GM19351 (cell line): ENCODE results near the gene AGT.
"Not testable (repeated sequence)": the region's sequence is repeated elsewhere in the genome, so short reads cannot be mapped to it uniquely, and the experiment has no call there.

Source experiments
- ATAC-seq: cut with Tn5 transposase; IDR thresholded peaks from one replicate; pipeline ENCODE4 v1.9.1; 2021; ENCODE audit warnings: mild to moderate bottlenecking, moderate library complexity; ENCODE audit not compliant: unreplicated experiment

The AGT gene

DNA sequence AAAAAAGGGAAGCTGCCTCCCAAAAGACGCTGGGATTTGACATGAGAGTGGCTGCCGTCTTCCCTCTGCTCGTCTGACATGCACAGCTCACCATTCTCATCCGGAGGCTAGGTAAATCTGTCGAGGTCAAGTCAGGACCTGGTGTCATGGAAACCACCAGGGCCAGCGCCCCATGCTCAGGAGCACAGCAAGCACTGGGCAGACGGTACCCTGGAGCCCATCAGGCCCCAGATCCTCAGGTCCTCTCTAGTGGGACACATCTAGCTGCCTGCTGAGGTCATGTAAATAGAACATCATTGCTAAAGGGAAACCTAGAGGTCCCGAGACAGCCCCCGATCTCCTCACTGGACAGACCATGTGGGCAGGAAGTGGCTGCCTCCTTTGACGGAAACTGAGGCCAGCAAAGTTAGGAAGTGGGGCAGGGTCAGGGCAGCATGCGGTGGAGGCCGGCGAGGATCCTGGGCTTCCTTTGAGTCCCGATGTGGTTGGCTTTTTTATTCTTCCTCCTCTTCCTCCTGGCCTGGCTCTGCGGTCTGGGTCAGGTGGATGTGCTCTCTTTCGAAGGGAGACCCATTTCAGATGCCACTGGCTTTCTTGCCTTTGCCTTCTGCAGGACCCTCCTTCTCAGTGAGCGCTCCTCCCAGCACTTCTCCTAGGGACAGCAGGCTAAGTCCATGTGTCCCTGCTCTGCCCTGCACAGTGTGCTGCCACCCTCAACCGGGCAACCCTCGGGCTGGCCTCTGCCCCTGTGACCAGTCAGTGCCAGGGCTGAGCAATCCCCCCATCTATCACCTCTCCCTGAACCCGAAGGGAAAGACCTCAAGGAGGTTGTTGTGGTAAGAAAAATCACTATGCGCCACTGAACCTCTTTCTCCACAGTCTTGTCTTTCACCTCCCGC is 5.9 kb downstream of the AGT start:
- ATAC-seq: no peak

DNA sequence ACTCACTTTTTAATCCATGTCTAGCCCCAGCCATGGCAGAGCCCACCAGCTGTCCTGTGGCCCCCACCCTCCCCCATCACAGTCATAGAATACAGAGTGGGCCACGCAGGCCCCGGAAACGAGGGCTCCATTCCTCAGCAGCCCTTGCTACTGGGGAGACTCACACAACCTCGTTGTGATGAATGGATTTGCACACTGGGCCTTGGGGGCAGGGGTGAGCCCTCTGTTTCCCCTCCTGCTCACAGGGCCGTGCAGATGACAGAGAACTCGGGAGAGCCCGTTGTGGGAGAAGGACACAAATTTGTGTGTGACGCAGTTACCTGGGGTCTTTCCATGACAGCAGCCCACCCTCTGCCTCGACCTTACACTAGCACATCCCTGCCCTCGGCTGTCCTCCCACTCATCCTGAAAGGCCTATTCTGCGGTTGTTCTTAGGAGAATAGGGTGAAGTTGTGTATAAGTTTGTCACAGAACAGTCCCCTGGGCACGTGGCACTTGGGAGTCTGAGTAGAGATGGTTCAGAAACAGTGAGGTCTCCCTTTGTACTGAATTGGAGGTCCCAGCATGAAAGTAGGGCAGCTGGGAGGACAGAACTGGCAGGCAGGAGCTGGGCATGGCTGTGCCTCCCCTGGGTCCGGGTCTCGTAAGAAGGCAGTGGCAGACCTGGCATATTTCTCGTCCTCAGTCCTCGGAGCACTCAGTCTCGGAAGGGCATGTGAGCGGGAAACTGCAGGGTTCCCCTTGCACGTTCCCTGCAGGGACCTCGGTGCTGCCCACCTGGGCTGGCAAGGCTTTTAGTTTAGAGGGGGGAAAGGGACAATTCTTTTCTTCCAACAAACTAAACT is 6.8 kb downstream of the AGT start:
- ATAC-seq: no peak

GRCh38 chr1:230706020-230706699 is 7.8 kb downstream of the AGT start:
- no peak for ATAC-seq

GRCh38 chr1:230705289-230706019 is 8.5 kb downstream of the AGT start:
- no peak for ATAC-seq

DNA sequence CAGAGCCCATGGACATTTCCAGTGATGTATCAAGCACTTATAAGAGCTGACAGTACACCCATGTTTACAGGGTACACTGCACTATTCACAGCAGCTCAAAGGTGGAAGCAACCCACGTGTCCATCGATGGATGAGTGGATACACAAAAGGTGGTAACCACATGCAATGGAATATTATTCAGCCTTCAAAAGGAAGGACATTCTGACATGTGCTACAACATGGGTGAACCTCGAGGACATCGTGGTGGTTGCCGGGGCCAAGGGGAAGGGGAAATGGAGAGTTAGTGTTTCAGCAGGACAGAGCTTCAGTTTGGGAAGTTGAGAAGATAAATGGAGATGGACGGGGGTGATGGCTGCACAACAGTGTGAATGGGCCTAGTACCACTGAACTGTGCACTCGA is 9.1 kb downstream of the AGT start:
- ATAC-seq: no peak

GRCh38 chr1:230703679-230704385 is 10.1 kb downstream of the AGT start:
- no peak for ATAC-seq

DNA sequence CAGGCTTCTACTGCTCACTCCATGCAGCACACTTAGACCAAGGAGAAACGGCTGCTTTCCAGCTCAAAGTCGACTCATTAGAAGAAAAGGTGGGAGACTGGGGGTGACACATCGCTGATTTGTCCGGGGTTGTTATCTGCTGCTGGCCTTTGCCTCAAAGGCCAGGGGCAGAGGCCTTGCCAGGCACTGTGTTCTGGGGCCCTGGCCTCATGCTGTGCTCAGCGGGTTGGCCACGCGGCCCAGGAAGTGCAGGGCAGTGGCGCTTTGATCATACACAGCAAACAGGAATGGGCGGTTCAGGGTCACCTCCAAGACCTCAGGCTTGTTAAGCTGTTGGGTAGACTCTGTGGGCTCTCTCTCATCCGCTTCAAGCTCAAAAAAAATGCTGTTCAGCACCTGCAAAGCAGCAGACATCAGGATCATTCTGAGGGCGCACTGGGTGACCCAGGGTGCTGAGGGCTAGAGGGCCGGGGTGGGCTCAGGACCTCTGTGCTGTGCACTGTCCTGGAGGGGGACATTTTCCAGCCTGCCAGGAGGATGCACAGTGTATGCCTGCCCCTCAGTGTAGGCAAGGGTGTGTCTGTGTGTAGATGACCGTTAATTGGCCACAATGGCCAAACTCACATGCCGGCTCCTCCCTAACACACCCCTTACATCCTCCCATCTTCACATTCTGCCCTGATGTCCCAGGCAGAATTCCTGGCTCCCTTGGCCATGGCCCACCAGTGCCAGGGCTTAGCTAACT is 10.8 kb downstream of the AGT start:
- ATAC-seq: no peak

DNA sequence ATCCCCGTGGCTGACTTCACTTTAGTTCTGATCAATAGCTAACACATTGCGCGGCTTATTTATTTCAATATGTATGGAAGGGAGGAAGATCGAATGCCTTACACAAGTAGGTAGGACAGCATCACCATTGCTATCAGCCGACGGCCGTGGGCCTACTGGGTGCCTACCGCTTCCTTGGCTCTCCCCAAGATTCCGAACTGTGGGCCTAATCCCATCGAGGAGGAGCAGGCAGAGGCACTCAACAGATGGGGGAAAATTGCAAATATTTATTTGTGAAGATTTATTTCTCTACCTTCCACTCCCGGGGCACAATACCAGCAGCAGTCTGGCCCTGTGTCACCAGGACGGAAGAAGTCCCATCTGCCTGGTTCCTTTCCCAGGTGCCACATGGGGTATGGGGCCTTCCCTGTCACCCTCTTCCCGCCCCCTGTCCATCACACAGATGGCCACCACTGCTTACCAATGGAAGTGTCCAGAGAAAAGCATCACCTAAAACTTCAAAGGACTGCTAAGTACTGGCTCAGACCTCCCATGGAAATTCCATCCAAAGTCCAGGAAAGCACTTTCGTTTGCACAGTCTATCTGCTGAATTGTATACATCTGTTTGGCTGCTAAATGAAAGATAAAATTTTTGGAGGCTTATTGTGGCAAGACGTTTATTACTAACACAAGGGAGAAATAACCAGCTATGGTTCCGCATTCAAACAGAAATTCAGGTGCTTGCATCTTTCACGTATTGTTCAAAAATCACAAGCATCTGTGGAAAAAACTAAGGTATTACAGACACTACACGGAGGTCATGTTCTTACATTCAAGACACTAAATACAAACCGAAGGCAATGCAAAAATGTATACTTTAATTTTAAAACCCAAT is 11.8 kb downstream of the AGT start:
- ATAC-seq: no peak

DNA sequence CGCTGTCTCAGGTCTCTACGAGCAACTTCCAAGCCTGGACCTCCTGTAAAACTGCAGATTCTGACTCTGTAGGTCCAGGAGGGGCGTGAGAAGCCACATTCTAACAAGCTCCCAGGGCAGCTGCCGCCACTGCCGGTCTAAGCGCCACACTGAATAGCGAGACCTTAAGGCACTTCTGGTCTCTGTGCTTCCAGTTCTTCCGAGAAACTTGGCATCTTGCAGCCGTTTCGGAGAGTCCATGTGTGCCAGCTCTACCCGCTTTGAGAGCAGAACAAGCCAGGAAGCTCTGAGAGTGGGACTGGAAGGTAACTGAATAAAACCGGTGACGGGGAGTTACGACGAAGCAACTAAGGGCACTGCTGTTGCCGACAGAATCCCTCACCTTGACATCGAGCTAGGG is 12.5 kb downstream of the AGT start:
- ATAC-seq: no peak

GRCh38 chr1:230700132-230700531 is 13.8 kb downstream of the AGT start:
- no peak for ATAC-seq

- ATAC-seq: no peak
Observed at GRCh38 chr1:230699716-230700115, 14.2 kb downstream of the AGT start.

DNA sequence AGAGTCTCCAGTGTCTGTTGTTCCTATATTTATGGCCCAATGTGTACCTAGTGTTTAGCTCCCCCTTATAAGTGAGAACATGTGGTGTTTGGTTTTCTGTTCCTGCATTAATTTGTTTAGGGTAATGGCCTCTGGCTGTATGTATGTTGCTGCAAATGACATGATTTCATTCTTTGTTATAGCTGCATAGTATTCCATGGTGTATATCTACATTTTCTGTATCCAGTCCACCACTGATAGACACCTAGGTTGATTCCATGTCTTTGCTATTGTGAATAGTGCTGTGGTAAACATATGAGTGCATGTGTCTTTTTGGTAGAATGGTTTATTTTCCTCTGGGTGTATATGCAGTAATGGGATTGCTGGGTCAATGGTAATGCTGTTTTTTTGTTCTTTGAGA is 15.0 kb downstream of the AGT start:
- not testable (repeated sequence) for ATAC-seq

- no peak for ATAC-seq
Observed at GRCh38 chr1:230698130-230698529, 15.8 kb downstream of the AGT start.

- no peak for ATAC-seq
Observed at GRCh38 chr1:230696722-230697437, 17.0 kb downstream of the AGT start.

GRCh38 chr1:230696218-230696617 is 17.7 kb downstream of the AGT start:
- ATAC-seq: no peak

- ATAC-seq: no peak
Observed at GRCh38 chr1:230694991-230695390, 18.9 kb downstream of the AGT start.

- no peak for ATAC-seq
Observed at GRCh38 chr1:230694464-230694863, 19.5 kb downstream of the AGT start.

DNA sequence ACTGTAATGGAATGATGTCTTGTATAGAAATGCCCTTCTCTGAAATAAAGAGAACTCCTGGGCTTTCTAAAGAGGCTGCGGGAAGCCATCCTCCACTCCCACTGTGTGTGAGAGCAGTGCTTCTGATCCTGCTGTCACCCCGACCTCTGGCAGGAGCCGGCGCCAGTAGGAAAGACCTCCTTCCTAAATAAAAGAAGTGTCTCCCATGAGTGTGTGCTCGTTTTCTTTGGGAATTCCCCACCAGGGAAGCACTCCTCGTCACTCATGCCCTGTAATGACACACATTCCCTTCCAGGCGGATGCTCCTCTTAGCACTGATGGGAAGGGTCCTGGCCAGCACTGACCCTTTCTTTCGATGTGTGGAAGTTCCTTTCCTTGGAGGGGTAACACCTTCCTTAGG is 20.1 kb downstream of the AGT start:
- ATAC-seq: no peak
